Fibroblast of peridontal ligament (primary cell): ENCODE results near the gene CTDP1.
"Not testable (repeated sequence)": the region's sequence is repeated elsewhere in the genome, so short reads cannot be mapped to it uniquely, and the experiment has no call there.

Source experiments
- DNase-seq: peaks from one replicate; pipeline ENCODE4 v3.0.0-alpha.2; 2010; ENCODE audit errors: extremely low read depth

The CTDP1 gene

GRCh38 chr18:79697976-79698375 is 18.4 kb downstream of the CTDP1 start:
- DNase-seq = no peak

- DNase-seq = peak; percentile 14
These were observed 19.2 kb downstream of the CTDP1 start for GRCh38 chr18:79698668-79699335.

- DNase-seq = no peak
These were observed 20.1 kb downstream of the CTDP1 start for GRCh38 chr18:79699653-79700052.

GRCh38 chr18:79702906-79703305 is 23.3 kb downstream of the CTDP1 start:
- DNase-seq = no peak

- no peak for DNase-seq
These were observed 25.0 kb downstream of the CTDP1 start for GRCh38 chr18:79704631-79705030.

GRCh38 chr18:79705272-79705671 is 25.7 kb downstream of the CTDP1 start:
- no peak for DNase-seq

- no peak for DNase-seq
These were observed 26.4 kb downstream of the CTDP1 start for GRCh38 chr18:79706006-79706405.

- DNase-seq = no peak
These were observed 27.1 kb downstream of the CTDP1 start for GRCh38 chr18:79706658-79707057.

- no peak for DNase-seq
These were observed 27.6 kb downstream of the CTDP1 start for GRCh38 chr18:79707239-79707638.

- DNase-seq = no peak
These were observed 28.1 kb downstream of the CTDP1 start for GRCh38 chr18:79707671-79708070.

- no peak for DNase-seq
These were observed 28.8 kb downstream of the CTDP1 start for GRCh38 chr18:79708412-79708811.

- DNase-seq = no peak
These were observed 32.7 kb downstream of the CTDP1 start for GRCh38 chr18:79712206-79712857.

GRCh38 chr18:79713341-79713740 is 33.7 kb downstream of the CTDP1 start:
- no peak for DNase-seq

GRCh38 chr18:79714531-79715240 is 35.1 kb downstream of the CTDP1 start:
- no peak for DNase-seq

GRCh38 chr18:79715280-79715679 is 35.7 kb downstream of the CTDP1 start:
- no peak for DNase-seq

- no peak for DNase-seq
These were observed 37.5 kb downstream of the CTDP1 start for GRCh38 chr18:79717059-79717458.

- no peak for DNase-seq
These were observed 38.0 kb downstream of the CTDP1 start for GRCh38 chr18:79717555-79718074.

GRCh38 chr18:79718126-79718525 is 38.5 kb downstream of the CTDP1 start:
- no peak for DNase-seq

- no peak for DNase-seq
These were observed 39.4 kb downstream of the CTDP1 start for GRCh38 chr18:79718878-79719477.

- not testable (repeated sequence) for DNase-seq
These were observed 40.1 kb downstream of the CTDP1 start for GRCh38 chr18:79719478-79720358.

GRCh38 chr18:79720359-79720733 is 40.7 kb downstream of the CTDP1 start:
- DNase-seq = no peak
